Measurements from ENCODE around the gene DUSP16.
A peak's percentile ranks its signal among the peaks of the same experiment; 100 is the strongest.

The DUSP16 gene

GRCh38 chr12:12468575-12468974 is 94.1 kb downstream of the DUSP16 start:
- in situ Hi-C loops (cut with HindIII; ENCODE audit: low sequenced_read_pairs) = no loop called here
- no peak for DNase-seq (ENCODE audit: low read depth)
- H3K4me3 ChIP-seq (ENCODE audit: low read depth, low read length) = no peak overlapping the region
- TF ChIP-seq, protein P1, sequence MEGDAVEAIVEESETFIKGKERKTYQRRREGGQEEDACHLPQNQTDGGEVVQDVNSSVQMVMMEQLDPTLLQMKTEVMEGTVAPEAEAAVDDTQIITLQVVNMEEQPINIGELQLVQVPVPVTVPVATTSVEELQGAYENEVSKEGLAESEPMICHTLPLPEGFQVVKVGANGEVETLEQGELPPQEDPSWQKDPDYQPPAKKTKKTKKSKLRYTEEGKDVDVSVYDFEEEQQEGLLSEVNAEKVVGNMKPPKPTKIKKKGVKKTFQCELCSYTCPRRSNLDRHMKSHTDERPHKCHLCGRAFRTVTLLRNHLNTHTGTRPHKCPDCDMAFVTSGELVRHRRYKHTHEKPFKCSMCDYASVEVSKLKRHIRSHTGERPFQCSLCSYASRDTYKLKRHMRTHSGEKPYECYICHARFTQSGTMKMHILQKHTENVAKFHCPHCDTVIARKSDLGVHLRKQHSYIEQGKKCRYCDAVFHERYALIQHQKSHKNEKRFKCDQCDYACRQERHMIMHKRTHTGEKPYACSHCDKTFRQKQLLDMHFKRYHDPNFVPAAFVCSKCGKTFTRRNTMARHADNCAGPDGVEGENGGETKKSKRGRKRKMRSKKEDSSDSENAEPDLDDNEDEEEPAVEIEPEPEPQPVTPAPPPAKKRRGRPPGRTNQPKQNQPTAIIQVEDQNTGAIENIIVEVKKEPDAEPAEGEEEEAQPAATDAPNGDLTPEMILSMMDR (IDR thresholded peaks at IDR 0.05; ENCODE audit: low read depth, low read length, missing control alignments) = no peak

- in situ Hi-C loops (cut with HindIII; ENCODE audit: low sequenced_read_pairs) = no loop called here
- TF ChIP-seq, protein P1 (IDR thresholded peaks at IDR 0.05; ENCODE audit: low read depth, low read length, missing control alignments) = no peak
- peak; percentile 27 for DNase-seq (ENCODE audit: low read depth)
- H3K4me3 ChIP-seq (ENCODE audit: low read depth, low read length) = no peak overlapping the region
These were observed 94.9 kb downstream of the DUSP16 start for GRCh38 chr12:12467688-12468261.

DNA sequence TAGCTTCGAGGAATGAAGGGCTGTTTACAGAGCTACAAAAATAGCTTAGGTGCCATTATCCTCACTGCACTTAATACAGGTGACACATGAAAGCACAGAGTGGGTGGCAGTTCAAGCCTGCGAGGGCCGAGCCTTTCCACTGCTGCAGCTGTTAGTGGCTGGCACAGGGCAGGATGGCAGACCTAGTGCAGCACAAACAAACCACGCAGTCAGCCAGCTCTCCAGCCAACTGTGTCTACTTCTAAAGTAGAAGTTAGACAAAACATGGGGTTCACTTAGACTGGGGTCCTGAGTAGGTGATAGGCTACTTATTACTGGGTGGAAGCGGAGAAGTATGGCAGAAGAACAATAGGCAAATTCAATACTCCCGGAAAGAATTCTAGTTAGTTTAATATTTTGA is 95.4 kb downstream of the DUSP16 start:
- no peak overlapping the region for H3K4me3 ChIP-seq (ENCODE audit: low read depth, low read length)
- DNase-seq (ENCODE audit: low read depth) = no peak
- in situ Hi-C loops (cut with HindIII; ENCODE audit: low sequenced_read_pairs) = no loop called here
- TF ChIP-seq, protein P1 (IDR thresholded peaks at IDR 0.05; ENCODE audit: low read depth, low read length, missing control alignments) = no peak

DNA sequence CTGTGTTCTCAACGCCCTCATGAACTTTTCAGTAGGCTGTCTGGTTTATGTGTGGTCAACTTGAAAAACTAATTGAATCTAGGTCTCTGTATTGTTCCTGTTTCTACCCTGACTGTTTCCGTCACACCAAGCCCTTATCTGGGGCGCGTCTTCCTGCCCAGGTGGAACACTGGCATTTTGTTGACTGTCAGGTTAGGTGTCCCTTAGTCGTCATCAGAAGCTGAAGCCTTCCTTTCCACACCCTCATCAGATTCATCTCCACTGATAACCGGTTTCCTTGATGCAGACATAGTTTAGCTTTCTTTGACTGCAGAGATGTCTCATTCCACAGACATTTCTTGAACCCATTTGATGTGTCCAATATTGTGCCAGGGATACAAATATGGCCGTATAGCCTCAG is 96.5 kb downstream of the DUSP16 start:
- H3K4me3 ChIP-seq (ENCODE audit: low read depth, low read length) = no peak overlapping the region
- no peak for DNase-seq (ENCODE audit: low read depth)
- TF ChIP-seq, protein P1 (IDR thresholded peaks at IDR 0.05; ENCODE audit: low read depth, low read length, missing control alignments) = no peak
- in situ Hi-C loops (cut with HindIII; ENCODE audit: low sequenced_read_pairs) = no loop called here

DNA sequence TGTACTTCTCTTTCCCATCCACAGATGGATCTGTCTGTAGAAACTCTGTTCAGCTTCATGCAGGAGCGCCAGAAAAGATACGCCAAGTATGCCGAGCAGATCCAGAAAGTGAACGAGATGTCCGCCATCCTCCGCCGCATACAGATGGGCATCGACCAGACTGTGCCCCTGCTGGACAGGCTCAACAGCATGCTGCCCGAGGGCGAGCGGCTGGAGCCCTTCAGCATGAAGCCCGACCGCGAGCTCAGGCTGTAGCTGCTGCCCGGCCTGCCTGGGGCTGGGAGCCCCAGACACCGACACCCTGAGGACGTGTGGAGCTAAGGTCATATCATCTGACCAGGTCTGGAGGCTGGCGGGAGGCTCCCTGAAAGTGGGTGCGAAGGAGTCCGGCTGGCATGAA is 97.1 kb downstream of the DUSP16 start:
- no peak overlapping the region for H3K4me3 ChIP-seq (ENCODE audit: low read depth, low read length)
- in situ Hi-C loops (cut with HindIII; ENCODE audit: low sequenced_read_pairs) = no loop called here
- no peak for DNase-seq (ENCODE audit: low read depth)

DNA sequence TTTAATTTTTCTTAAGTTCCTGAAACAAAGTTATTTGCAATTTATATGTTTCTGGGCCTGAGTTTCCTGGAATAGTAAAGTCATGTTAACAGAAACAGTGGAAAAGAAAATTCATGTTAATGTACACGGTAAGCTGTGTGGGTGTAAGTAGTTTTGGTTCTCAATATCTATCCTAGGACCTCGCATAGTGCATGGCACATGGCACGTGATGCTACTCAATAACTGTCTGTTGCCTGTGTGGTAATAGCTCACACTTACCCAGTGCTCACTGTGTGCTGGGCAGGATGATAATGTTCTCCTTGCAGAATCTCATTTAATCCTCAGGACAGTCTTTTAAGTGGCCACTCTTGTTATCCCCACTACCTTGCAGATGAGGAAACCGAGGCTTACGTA is 100.7 kb downstream of the DUSP16 start:
- in situ Hi-C loops (cut with HindIII; ENCODE audit: low sequenced_read_pairs) = no loop called here

More for the DNA sequence above, 97.1 kb downstream of the DUSP16 start:
- TF ChIP-seq, protein P1 (IDR thresholded peaks at IDR 0.05; ENCODE audit: low read depth, low read length, missing control alignments) = no peak

More for the DNA sequence above, 100.7 kb downstream of the DUSP16 start:
- TF ChIP-seq, protein P1 (IDR thresholded peaks at IDR 0.05; ENCODE audit: low read depth, low read length, missing control alignments) = no peak
- DNase-seq (ENCODE audit: low read depth) = no peak
- no peak overlapping the region for H3K4me3 ChIP-seq (ENCODE audit: low read depth, low read length)

Measured in astrocyte of the cerebellum (primary cell).